ENCODE results near the gene HLF.

HLF gene

DNA sequence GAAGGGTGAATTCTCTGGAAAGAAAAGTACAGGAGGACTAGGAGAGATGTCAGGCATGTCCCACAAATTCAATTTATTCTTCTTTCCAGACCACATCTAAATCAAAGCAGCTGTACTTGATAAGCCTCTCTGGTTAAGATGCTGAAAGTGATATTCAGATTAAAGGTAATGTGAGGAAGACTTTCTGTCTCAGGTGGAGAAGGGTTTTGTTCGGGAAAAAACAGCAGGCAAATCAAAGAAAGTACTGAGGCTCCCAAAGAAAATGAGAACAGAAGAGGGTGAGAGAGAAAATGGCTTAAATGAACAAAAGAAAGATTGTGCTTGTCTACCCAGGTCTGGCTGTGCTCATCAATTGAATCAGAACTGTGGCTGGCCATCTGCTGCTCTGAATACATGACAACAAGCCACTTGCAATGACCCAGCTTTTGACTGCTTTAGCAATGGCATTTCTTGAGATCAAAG, 101.3 kb downstream of the HLF start:
- no peak for DNase-seq

- DNase-seq = no peak
These were observed 103.9 kb downstream of the HLF start for GRCh38 chr17:55368706-55369105.

Measured in NCI-H510A (cell line).